RCC 7860 (cell line): ENCODE results near the gene CCAR1.
"Not testable (repeated sequence)": the region's sequence is repeated elsewhere in the genome, so short reads cannot be mapped to it uniquely, and the experiment has no call there.

ENCODE experiments used
- DNase-seq: peaks from one replicate; pipeline ENCODE4 v3.0.0-alpha.2; 2015; ENCODE audit warnings: low spot score
- FAIRE-seq: peaks from 2 replicates; lab custom pipeline; 2012; peaks lifted over from hg19 to GRCh38; lab: Jason Lieb, UNC

Gene CCAR1, protein sequence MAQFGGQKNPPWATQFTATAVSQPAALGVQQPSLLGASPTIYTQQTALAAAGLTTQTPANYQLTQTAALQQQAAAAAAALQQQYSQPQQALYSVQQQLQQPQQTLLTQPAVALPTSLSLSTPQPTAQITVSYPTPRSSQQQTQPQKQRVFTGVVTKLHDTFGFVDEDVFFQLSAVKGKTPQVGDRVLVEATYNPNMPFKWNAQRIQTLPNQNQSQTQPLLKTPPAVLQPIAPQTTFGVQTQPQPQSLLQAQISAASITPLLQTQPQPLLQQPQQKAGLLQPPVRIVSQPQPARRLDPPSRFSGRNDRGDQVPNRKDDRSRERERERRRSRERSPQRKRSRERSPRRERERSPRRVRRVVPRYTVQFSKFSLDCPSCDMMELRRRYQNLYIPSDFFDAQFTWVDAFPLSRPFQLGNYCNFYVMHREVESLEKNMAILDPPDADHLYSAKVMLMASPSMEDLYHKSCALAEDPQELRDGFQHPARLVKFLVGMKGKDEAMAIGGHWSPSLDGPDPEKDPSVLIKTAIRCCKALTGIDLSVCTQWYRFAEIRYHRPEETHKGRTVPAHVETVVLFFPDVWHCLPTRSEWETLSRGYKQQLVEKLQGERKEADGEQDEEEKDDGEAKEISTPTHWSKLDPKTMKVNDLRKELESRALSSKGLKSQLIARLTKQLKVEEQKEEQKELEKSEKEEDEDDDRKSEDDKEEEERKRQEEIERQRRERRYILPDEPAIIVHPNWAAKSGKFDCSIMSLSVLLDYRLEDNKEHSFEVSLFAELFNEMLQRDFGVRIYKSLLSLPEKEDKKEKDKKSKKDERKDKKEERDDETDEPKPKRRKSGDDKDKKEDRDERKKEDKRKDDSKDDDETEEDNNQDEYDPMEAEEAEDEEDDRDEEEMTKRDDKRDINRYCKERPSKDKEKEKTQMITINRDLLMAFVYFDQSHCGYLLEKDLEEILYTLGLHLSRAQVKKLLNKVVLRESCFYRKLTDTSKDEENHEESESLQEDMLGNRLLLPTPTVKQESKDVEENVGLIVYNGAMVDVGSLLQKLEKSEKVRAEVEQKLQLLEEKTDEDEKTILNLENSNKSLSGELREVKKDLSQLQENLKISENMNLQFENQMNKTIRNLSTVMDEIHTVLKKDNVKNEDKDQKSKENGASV

DNA sequence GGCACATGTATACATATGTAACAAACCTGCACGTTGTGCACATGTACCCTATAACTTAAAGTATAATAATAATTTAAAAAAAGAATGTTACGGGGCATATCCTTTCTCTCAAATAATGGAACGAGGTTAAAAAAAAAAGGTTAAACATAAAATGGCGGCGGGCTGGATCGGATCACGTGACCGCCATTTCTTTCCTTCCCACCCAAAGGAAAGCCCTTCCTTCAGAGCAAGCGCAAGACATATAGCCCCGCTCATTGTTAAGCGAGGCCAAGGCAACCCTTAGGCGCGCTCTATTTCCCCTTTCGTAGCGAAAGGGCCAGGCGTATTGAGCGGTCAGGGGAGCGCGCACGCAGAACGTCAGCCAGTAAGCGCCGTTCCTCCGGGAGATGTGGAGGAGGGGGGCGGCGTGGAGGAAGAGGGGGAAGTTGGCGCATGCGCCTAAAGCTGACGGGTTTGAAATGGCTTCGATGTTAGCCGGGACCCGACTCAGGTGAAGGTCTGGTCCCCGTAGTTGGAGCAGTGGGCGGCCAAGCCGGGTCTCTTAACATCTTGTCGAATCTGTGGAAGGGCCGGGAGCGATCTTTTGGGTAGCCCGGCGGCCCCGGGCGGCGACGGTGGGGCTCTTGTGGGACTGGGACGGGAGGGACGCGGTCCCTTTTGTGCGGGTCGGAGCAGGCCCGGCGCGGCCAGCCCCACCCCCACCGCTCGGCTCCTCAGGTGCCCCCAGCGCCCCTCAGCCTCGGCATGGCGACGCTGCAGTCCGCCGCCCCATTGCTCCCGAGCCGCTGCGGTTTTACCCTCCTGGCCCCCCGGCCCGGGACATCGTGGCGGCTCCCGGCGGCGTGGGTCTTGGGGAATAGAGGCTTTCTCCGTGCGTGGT lies at the start of gene CCAR1:
Gene CCAR1, plus strand, starts transcription at position 447 of the 880 bp plus-strand sequence. CDS start 1,266 bp downstream, outside the sequence.
- FAIRE-seq, result peak; percentile 92

GRCh38 chr10:68684413-68684812 lies 36.6 kb upstream of the CCAR1 start:
- FAIRE-seq (no peak), DNase-seq (no peak)

More for the DNA sequence above, at the start of gene CCAR1:
- DNase-seq, result peak; percentile 97

DNA sequence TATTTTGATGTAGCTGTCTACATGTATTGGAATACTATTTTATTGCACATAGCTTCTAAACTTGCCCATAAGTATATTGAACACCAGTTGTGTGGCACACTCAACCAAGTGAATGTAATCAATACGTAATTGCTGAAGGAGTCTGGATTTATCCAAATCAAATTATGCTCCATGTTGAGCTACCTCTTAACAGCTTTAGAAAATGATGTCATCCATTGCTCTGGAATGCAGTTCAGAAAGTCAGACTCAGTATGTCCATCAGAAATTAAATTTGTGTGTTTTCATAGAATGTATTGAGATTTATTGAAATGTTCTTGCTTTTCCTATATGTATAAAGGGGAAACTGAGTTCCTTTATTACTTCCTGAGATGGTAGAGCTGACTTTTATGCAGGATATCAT lies 25.0 kb upstream of the CCAR1 start:
- DNase-seq (no peak), FAIRE-seq (no peak)

DNA sequence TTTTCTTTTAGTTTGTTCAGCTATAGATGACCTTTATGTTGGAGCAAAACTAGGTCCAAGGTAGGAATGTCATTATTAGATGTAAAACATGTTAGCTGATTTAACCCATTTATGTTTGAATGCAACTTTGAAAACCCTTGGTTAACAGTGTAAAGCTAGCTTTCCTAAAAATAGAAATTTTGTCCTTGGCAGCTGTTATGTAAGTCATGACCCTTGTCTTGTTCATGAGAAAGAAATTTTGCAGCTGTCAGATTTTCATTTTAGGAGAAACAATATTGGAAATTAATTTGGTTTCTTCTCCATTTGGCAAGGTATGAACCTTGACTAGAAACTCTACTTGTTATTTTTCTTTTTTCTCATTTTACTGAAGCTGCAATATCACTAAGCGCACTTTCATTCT lies 23.9 kb upstream of the CCAR1 start:
- no peak for DNase-seq
- no peak for FAIRE-seq

GRCh38 chr10:68700197-68700596 lies 20.8 kb upstream of the CCAR1 start:
- no peak for FAIRE-seq
- DNase-seq, result no peak

DNA sequence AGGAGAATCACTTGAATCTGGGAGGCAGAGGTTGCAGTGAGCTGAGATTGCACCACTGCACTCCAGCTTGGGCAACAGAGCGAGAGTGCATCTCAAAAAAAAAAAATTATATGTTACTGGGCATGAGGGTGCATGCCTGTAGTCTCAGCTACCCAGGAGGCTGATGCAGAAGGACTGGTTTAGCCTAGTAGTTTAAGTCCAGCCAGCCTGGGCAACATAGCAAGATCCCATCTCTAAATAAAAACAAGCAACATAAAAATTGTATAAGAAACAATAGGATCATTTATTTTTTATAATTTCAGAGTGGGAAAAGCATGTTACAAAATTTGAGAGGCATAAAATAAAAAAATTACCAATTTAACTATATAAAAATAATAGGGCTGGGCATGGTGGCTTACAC lies 15.5 kb upstream of the CCAR1 start:
- FAIRE-seq (no peak), DNase-seq (no peak)

GRCh38 chr10:68708987-68709386 lies 12.1 kb upstream of the CCAR1 start:
- not testable (repeated sequence) for FAIRE-seq, DNase-seq

- FAIRE-seq, DNase-seq: not testable (repeated sequence)
Observed at GRCh38 chr10:68713065-68713464, 8.0 kb upstream of the CCAR1 start.

DNA sequence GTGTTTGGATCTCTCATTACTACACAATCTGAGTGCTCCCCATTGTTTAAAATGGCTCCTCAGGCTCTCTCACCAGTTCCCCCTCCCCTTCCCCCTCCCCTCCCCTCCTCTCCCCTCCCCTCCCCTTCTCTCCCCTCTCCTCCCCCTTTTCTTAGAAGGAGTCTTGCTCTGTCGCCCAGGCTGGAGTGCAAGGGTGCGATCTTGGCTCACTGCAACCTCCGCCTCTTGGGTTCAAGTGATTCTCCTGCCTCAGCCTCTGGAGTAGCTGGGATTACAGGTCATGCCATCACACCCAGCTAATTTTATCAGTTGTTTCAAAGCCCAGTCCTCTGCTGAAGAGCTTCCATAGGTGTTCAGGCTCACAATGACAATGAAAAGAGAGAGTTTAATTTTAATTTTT lies 3.6 kb upstream of the CCAR1 start:
- FAIRE-seq, result no peak
- no peak for DNase-seq

DNA sequence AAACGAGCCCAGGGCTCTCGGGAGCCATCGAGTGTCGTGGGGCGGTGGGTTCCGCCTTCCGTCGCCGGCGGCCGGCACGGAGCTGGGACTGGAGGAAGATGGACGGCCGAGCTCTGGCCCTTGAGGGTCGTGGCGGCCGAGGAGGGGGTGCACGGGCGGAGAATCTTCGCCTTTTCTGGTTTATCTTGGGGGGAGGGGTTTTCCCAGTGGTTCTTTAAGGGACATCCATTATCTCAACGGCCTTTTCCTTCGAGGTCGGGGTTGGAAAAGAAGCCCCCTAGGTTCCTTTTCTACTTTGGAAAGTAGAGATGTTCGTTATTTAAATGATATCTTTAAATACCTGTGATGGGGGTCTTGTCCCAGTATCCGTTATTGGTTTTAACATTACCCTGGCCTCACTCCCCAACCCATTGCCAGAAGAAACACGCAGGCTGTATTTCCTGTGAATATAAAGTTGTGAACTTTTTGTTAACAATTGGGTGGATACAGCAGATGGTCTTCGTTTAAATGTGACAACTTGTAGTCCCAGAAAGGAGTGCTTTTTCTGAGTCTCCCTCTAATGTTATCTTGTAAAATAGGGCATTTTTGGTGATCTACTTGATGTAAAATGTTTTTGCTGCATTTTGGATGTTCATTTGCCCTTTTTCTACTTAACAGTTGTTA lies 765 bp downstream of the CCAR1 start:
- no peak for FAIRE-seq
- no peak for DNase-seq

DNA sequence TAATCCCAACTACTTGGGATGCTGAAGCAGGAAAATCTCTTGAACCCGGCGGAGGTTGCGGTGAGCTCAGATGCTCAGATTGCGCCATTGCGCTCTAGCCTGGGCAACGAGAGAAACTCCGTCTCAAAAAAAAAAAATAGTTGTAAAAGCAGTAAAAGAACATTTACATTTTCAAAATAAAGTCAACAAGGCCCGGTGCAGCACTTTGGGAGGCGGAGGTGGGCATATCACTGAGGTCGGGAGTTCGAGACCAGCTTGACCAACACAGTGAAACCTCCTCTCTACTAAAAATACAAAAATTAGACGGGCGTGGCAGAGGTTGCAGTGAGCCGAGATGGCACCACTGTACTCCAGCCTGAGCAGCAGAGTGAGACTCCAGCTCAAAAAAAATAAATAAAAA lies 4.0 kb downstream of the CCAR1 start:
- FAIRE-seq (no peak), DNase-seq (no peak)

GRCh38 chr10:68727146-68727545 lies 6.1 kb downstream of the CCAR1 start:
- DNase-seq (no peak), FAIRE-seq (no peak)

GRCh38 chr10:68732651-68733050 lies 11.6 kb downstream of the CCAR1 start:
- DNase-seq, result no peak
- no peak for FAIRE-seq

DNA sequence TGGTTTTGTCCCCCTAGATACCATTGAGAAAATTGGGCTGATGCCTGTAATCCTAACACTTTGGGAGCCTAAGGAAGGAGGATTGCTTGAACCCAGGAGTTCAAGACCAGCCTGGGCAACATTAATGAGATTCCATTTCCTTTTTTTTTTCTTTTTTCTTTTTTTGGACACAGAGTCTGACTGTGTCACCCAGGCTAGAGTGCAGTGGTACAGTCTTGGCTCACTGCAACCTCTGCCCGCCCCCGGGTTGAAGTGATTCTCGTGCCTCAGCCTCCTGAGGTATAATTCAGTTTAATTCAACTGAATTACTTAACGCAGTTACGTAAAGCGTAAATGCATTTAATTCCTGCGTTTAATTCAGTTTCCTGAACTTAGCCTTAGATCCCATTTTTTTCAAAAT lies 13.3 kb downstream of the CCAR1 start:
- DNase-seq (no peak), FAIRE-seq (no peak)

- no peak for FAIRE-seq
Observed at GRCh38 chr10:68735119-68735518, 14.1 kb downstream of the CCAR1 start.

GRCh38 chr10:68735739-68736138 lies 14.7 kb downstream of the CCAR1 start:
- DNase-seq, result not testable (repeated sequence)

More at GRCh38 chr10:68735119-68735518, 14.1 kb downstream of the CCAR1 start:
- no peak for DNase-seq

DNA sequence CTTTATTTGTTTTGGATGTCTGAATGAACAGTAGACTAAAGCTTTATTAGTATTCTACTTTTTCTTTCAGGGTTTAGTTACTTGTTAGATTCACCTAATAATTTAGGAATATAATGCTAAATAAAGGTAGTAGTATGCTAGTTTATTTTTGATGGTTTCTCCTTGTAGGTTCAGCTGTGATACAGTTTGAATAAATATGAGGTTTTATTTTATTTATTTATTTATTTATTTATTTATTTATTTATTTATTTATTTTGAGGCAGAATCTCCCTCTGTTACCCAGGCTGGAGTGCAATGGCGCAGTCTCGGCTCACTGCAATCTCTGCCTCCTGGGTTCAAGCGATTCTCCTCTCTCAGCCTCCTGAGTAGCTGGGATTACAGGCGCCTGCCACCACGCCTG lies 19.6 kb downstream of the CCAR1 start:
- FAIRE-seq, DNase-seq: not testable (repeated sequence)

More at GRCh38 chr10:68735739-68736138, 14.7 kb downstream of the CCAR1 start:
- FAIRE-seq, result not testable (repeated sequence)

GRCh38 chr10:68742397-68742796 lies 21.4 kb downstream of the CCAR1 start:
- FAIRE-seq (no peak), DNase-seq (no peak)

- FAIRE-seq, result no peak
- no peak for DNase-seq
Observed at GRCh38 chr10:68752711-68753350, 31.8 kb downstream of the CCAR1 start.
